SK-MEL-5 (cell line): Measurements from ENCODE around the gene LRRC59. TPM values are rescaled to one million over a fixed set of nuclear protein-coding genes. Genes with fewer than 3 reads are reported as not detected.
A peak's percentile ranks its signal among the peaks of the same experiment; 100 is the strongest.
"Not testable (repeated sequence)": the region's sequence is repeated elsewhere in the genome, so short reads cannot be mapped to it uniquely, and the experiment has no call there.

Source experiments
- DNase-seq: peaks from one replicate; pipeline ENCODE4 v3.0.0-alpha.2; 2016; ENCODE audit warnings: low read depth, low spot score
- in situ Hi-C: cut with HindIII; loops from 2 replicates; pipeline ENCODE4 v1.10.0; 2016; ENCODE audit warnings: low sequenced_read_pairs, high pct_unique_total_duplicates, low pct_unique_long_range_greater_than_20kb
- polyA plus RNA-seq, 2 experiments: library from polyadenylated mRNA; depleted of rRNA; stranded (reverse); fragments of >200 nt; gene quantifications; 2 replicates each; pipeline ENCODE4 v1.2.3, GENCODE V29; 2015
- total RNA-seq: library from RNA; depleted of rRNA; stranded (reverse); fragments of >200 nt; shearing (Covaris generic); gene quantifications from 2 replicates; pipeline ENCODE4 v1.2.3, GENCODE V29; 2014; rRNA removed

LRRC59 gene
- 174 and 177 TPM in 2 replicates for total RNA-seq
- polyA plus RNA-seq (2015; cell fraction: cytosol; rRNA removed): 183 and 203 TPM in 2 replicates
- polyA plus RNA-seq (2015; cell fraction: nucleus; rRNA removed): 50.7 and 51.4 TPM in 2 replicates

DNA sequence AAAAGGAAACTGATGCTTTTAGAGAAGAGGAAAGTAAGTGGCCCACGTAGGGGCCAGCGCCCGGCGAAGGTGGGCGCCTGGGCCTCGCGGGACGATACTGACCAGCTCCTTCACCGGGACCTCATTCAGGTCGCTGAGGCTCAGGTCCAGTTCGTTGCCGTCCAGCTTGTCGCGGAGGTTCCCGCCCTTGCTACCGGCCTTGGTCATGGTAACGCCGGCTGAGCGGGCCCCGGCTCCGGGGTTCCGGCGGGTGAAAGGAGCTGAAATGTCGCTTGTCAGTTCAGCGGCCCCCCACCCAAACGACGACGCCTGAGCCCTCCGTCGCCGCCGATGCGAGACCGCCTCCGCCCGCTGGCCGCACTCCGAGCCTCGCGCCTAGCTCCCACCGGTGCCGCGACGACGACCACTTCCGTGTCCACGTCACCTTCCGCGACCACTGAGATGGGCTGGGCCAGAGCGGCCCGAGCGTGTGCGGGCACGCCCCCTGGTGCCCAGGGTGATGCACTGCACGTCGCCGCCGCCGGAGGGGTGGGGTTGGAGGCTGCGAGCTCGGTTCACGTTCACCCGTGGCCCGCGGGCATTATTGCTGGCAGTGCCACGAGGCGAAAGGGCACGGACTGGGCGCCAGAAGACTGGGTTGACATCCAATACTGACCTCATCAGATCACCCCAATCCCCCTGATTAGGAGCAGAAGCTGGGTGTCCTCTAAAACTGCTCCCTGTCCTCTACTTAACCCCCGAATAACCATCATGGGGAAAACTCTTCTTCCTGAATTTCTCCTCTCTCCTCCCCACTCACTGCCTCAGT lies at the start of gene LRRC59:
LRRC59 (minus strand) TSS at position 413 of the 808 bp plus-strand sequence; CDS start at position 207, 206 bp downstream.
- DNase-seq: peak; percentile 83
- in situ Hi-C loops: no loop called here

DNA sequence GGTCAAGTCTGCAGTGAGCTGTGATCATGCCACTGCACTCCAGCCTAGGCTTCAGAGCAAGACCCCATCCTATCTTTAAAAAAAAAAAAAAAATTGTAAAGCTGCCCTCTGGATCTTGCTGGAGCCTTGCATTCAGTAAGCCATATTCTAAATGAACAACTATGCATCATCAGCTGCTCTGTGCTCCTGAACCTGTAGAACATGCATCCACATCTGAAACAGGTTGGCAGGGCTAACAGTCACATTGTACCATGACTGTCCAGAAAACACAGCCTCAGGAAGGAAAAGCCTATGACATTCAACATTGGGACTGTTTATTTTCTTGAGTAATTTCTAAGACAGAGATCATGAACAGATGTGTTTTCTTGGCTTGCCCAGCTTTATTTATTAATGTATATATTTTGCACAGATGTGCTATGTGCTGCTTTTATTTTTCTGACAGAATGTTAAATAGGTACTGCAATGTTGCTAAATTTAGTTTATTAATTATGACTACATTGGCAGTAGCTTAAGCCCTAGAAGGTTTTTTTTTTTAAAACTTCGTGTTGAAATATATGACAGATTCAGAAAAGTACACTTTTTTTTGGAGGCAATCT lies 48.5 kb upstream of the LRRC59 start:
- DNase-seq: no peak
- in situ Hi-C loops: no loop called here

DNA sequence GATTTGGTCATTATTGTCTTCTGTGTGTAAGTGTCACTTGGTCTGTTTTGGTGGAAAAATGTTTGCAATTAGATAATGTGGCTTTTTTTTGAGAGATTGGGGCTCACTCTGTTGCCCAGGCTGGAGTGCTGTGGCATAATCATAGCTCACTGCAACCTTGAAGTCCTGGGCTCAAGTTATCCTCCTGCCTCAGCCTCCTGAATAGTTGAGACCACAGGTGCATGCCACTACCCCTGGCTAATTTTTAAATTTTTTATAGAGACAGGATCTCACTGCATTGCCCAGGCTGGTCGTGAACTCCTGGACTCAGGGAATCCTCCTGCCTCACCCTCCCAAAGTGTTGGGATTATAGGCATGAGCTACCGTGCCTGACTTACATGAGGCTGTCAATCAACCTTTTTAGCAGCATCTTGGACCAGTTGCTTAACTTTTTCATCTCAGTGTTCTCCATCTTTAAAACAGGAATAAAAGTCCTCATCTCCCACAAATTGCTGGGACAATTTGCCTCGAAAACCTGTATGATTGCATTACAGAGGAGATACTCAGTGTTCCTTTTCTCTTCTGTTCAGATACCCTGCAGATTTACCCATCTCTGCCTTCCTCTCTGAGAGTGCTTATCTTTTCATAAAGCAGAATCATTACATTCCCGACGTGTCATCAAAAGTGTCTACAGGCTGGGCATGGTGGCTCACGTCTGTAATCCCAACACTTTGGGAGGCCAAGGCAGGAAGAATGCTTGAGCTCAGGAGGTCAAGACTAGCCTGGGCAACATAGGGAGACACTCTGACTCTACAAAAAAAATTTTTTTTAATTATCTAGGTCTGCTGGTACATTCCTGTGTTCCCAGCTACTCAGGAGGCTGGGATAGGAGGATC lies 47.8 kb upstream of the LRRC59 start:
- in situ Hi-C loops: no loop called here
- DNase-seq: no peak

DNA sequence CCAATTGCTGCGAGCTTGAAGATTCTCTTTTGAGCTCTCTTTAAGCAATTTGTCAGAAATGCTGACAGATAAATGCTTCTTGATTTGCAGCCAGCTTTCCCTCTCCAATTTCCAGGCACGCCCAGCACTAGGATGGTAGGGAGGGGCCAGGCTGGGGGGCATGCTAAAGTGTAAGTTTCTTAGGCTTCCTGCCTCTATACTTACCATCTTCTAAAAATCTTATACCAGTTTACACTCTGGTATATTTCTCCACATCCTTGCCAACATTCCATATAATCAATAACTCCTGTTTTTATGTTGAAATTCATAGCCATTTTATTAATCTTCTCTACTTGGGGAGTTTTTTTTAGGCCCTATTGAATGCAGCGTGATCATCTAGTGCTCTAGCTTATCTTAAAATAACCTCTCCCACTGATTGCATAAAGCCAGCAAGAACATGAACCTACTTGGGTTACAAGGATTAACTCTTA lies 46.2 kb upstream of the LRRC59 start:
- in situ Hi-C loops: no loop called here
- DNase-seq: no peak

DNA sequence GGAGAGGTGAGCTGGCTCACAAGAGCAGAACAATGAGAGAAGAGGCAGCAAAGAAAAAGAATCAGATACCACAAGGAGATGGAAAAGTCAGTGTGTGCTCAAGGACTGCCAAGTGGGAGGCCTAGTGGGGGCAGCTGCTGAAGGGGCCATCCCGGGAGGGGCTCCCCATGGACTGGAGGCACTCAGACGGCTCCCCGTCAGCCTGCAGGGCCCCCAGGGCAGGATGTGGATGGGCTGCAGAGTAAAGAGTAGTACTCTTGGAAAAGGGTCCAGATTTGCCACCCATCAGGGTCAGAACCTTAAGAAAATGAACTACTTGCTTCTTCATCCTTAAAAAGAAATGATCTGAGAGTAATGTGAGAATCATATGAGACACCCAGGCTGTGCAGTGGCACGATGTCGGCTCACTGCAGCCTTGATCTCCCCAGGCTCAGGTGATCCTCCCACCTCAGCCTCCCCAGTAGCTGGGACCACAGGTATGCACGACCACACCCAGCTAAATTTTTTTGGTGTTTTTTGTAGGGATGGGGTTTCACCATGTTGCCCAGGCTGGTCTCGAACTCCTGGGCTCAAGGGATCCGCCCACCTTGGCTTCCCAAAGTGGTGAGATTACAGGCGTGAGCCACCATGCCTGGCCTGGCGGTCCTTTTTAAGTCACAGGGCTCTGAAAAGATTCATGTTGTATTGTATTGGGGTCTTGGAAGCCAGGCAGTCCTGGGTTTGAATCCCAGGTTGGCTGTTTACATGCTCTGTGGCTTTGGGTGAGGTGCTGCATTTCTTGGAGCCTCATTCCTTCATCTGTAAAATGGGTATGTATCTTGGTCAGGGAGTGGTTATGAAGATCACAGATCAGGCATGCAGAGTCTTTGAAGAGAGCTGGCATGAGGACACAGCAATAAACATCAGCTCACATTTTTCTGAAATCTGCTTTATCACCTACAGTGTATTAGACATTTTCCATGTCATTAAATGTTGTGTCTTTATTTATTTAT lies 43.8 kb upstream of the LRRC59 start:
- in situ Hi-C loops: no loop called here
- DNase-seq: no peak

DNA sequence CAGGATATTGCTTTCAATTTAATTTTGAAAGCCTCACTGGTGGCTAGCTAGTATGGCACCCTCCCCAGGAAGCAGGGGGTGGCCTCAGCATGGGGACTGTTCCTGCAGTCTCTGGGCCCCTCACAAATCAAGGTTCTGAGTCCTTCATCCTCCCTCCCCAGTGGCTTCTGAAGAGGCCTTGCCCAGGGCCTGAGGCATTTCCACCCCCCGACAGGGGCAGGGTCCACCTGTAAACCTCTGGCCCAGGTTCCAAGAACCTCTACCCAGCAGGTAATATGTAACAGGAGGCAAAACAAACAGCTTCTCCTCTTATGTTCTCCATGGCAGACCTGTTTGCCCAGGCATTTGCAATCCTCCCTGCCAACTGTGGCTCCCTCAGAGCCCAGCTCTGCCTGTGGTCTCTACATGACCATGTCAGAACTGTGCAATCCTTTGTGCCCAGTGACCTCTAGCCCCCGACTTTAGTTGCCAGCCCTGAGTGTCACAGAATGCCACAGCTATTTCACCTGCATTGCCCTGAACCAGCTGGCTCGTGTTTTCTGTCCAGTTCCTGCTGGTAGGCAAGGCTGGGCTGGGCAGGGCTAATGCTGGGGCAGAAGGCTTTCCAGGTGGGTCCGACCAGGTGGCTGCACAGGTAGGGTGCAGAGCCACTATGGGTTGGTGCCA lies 43.0 kb upstream of the LRRC59 start:
- DNase-seq: no peak
- in situ Hi-C loops: no loop called here

DNA sequence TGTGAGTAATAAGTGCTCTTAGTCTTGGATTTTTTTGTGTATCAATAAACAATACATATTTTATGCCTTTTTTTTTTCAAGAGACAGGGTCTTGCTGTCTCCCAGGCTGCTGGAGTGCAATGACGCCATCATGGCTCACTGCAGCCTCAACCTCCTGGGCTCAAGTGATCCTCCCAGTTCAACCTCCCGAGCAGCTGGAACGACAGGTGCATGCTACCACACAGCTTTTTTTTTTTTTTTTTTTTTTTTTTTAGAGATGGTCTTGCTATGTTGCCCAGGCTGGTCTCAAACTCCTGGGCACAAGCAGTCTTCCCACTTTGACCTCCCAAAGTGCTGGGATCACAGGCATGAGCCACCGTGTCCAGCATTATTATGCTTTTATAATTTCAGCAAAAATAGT lies 41.7 kb upstream of the LRRC59 start:
- no peak for DNase-seq
- in situ Hi-C loops: no loop called here

DNA sequence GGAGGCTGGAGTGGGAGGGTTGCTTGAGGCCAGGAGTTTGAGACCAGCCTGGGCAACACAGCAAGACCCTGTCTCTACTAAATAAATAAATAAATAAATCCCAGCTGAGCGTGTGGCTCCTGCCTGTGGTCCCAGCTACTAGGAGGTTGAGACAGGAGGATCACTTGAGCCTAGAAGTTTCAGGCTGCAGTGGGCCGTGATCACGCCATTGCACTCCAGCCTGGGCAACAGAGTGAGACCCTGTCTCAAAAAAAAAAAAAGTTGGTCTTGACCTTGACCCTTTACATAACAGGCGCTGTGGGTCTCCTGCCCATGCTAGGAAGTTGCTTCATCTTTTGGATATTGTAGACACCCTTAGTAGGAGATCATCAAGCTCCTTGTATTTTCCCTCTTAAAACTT lies 40.1 kb upstream of the LRRC59 start:
- no peak for DNase-seq
- in situ Hi-C loops: no loop called here

DNA sequence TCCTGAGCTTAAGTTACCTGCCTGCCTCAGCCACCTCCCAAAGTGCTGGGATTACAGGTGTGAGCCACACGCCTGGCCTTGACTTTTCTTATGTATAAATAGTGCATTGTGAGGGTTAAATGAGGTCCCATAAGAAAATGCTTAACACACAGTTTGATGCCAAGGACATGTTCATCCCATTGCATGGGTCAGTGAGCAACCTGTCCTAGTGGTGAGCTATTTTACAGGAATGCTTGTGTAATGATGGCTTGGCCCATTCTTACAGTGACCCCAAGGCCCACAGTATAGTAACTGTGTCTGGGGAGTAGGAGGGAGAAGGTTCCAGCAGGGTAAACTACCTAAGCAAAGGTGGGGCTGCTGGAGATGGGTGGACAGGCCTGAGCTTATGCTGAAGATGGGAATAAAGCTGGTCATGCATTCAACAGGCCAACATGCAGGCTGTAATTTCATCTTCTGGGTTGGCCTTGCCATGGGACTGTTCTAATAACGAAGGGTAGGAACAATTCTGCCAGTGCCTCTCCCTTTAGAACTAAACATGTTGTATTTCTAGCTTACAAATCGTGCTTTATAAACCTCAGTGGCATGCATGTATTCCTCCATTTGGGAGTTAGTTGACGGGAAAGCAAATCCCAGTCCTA lies 34.9 kb upstream of the LRRC59 start:
- in situ Hi-C loops: no loop called here
- DNase-seq: no peak

DNA sequence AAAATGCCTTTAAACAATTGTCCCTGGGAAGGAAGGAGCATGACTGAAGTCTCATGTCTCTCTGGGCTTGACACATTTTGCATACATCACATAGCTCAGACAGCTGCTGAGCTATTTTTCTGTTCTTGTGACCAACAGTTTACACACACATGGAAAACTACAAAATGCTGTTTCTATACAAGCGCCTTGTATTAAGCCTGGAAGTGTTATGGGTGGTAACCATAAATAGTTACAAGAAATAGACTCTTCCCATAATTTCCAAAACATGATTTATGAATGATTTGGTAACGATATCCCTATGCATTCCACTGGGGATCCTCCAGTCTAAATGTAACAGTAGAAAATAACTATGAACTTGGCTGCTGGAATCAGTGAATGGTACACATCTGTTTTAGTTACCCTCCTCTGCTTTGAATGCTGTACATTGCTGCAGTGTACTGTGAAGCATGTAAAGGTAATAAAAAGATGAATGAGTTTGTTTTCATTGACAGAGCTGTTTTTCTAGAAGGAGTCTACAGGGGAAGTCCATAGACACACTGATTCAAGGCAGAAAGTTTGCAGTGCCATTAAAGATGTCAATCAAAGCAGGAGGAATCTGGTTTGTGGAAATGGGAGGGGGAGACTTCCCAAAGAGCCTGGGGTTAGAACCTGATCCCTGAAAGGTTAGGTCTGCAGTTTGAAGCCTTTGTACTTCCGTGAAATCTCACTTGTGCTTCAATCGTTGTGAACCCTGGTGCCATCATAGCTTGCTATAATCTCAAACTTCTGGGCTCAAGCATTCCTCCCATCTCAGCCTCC lies 33.7 kb upstream of the LRRC59 start:
- in situ Hi-C loops: no loop called here
- DNase-seq: no peak

DNA sequence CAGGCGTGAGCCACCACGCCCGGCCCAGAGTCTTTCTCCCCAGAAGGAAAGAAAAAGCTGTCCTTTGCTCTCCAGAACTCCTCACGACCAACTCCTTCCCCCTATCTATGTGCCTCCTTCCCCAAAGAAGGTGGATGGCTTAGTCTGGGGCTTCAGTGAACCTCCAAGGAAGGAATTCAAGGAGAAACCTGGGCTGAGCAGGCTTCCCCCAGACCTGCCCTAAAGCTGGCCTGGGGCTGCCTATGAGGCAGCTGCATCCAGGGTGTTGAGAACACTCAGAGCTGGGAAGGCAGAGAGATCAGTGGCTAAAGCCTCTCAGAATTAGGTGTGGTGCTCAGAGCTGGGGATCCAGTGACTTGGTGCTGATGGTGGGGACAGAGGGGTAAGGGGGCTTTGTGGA lies 32.5 kb upstream of the LRRC59 start:
- in situ Hi-C loops: no loop called here

DNA sequence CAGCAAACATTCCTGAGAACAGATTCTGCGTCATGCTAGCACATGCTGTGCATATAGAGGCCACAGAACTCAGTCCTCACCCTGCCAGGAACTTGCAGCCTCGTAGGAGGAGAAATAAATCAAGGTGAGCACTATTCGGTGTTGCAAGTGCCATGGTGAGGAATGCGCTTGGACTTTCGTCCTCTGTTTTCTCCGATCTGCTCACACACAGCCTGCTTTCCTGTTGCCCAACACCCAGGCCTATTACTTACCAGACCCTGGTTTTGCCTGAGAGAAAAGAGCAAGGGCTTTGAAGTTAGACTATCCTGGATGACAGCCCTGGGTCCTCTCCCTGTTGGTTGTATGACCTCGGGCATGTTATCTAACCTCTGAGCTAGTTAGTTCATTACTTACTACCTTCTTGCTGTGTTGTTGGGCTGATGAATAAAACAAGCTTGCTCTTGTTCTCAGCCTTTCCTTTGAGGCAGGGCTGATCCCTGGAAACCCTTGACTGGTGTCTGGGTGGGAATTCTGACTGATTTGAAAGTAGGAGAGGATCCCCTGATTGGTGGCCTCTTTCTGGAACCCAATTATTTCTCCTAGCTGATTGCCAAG lies 31.6 kb upstream of the LRRC59 start:
- in situ Hi-C loops: no loop called here

More for the DNA sequence above, 32.5 kb upstream of the LRRC59 start:
- DNase-seq: no peak

DNA sequence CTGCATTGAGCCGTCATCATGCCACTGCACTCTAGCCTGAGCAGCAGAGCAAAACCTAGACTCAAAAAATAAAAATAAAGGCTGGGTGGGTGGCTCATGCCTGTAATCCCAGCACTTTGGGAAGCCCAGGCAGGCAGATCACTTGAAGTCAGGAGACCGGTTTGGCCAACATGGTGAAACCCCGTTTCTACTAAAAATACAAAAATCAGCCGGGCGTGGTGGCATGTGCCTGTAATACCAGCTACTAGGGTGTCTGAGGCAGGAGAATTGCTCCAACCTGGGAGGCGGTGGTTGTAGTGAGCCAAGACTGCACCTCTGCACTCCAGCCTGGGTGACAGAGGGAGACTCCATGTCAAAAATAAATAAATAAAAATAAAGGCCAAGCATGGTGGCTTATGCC lies 30.8 kb upstream of the LRRC59 start:
- in situ Hi-C loops, DNase-seq: not testable (repeated sequence)

More for the DNA sequence above, 31.6 kb upstream of the LRRC59 start:
- no peak for DNase-seq

DNA sequence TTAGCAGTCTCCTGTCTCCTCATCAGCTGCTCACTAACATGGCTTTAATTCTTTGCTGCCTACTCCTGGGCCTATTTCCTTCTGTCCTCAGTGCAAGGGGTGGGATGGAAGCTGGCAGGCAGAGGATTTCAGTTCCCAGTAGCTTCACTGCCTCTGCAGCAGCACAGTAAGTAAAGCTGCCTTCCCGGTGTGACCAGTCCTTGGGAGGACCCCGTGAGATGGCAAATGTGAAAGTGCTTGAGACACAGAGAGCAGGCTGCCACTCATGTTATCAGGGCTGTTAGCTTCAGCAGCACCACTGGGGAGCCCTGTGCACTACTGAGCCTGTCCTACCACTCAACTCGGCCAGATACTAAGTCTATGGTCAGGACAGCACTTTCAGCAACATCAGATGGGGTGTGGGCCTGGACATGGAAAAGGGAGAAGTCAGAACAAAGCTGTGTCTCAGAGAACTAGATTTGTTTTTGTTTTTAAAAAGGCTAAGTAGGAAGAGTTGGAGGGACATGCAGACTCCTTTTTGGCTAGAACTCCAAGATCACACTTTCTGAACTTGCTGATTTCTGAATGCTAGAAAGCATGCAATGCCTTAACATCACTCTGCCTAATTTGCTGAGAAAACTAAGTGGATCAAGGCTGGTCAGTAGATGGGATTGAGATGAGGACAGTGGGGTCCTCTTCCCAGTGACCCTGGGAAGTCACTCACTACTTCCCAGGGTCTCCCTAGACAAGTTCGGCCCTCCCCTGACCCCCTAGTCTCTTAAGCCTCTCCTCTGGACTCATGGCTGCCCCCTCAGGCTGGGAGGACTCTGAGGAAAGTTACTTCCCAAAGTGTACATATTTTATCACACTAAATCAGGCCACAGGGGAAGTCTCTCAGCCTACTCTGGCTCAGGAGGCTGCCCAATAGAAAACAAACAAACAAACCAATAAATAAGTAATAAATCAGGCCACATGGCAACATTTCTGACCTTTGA lies 29.8 kb upstream of the LRRC59 start:
- DNase-seq: peak; percentile 61
- in situ Hi-C loops: no loop called here
